HPDE6-E6E7 (cell line): ENCODE data around the gene SLC25A51.
"Not testable (repeated sequence)": the region's sequence is repeated elsewhere in the genome, so short reads cannot be mapped to it uniquely, and the experiment has no call there.

Experiments used
- DNase-seq: peaks from one replicate; pipeline ENCODE4 v3.0.0; 2011; ENCODE audit warnings: missing footprints; ENCODE audit errors: extremely low spot score

Gene SLC25A51

GRCh38 chr9:37904445-37905130, 661 bp upstream of the SLC25A51 start:
- DNase-seq = no peak

GRCh38 chr9:37902796-37903646, 906 bp downstream of the SLC25A51 start:
- DNase-seq = no peak

GRCh38 chr9:37902131-37902530, 1.8 kb downstream of the SLC25A51 start:
- DNase-seq = no peak

- DNase-seq = no peak
Measured at GRCh38 chr9:37899041-37899440, 4.9 kb downstream of the SLC25A51 start.

- no peak for DNase-seq
Measured at GRCh38 chr9:37897665-37898064, 6.3 kb downstream of the SLC25A51 start.

GRCh38 chr9:37892063-37892462, 11.9 kb downstream of the SLC25A51 start:
- DNase-seq = no peak

GRCh38 chr9:37891042-37891441, 12.9 kb downstream of the SLC25A51 start:
- DNase-seq = not testable (repeated sequence)

- no peak for DNase-seq
Measured at GRCh38 chr9:37889536-37889935, 14.4 kb downstream of the SLC25A51 start.

GRCh38 chr9:37887977-37888583, 15.8 kb downstream of the SLC25A51 start:
- DNase-seq = not testable (repeated sequence)

- DNase-seq = no peak
Measured at GRCh38 chr9:37880916-37881479, 22.9 kb downstream of the SLC25A51 start.

GRCh38 chr9:37876376-37876775, 27.6 kb downstream of the SLC25A51 start:
- DNase-seq = no peak

GRCh38 chr9:37873955-37874354, 30.0 kb downstream of the SLC25A51 start:
- no peak for DNase-seq

- DNase-seq = no peak
Measured at GRCh38 chr9:37870799-37871176, 33.1 kb downstream of the SLC25A51 start.

- DNase-seq = no peak
Measured at GRCh38 chr9:37870081-37870798, 33.7 kb downstream of the SLC25A51 start.

- DNase-seq = no peak
Measured at GRCh38 chr9:37862530-37862929, 41.4 kb downstream of the SLC25A51 start.

- no peak for DNase-seq
Measured at GRCh38 chr9:37859043-37859442, 44.9 kb downstream of the SLC25A51 start.

- DNase-seq = no peak
Measured at GRCh38 chr9:37856551-37856950, 47.4 kb downstream of the SLC25A51 start.

GRCh38 chr9:37852222-37852621, 51.7 kb downstream of the SLC25A51 start:
- DNase-seq = no peak

GRCh38 chr9:37840560-37841194, 63.2 kb downstream of the SLC25A51 start:
- no peak for DNase-seq

- no peak for DNase-seq
Measured at GRCh38 chr9:37839496-37840461, 64.1 kb downstream of the SLC25A51 start.
